GM20000 (cell line): Measurements from ENCODE around the gene CDKN2A.
"Not testable (repeated sequence)": the region's sequence is repeated elsewhere in the genome, so short reads cannot be mapped to it uniquely, and the experiment has no call there.

Source experiments
- DNase-seq: peaks from one replicate; pipeline ENCODE4 v3.0.0; 2012; ENCODE audit warnings: low spot score
- TF ChIP-seq, protein P1 (sequence below): IDR thresholded peaks from 2 replicates; pipeline ENCODE4 v1.5.1; 2012; ENCODE audit warnings: mild to moderate bottlenecking, control low read depth; ENCODE audit errors: extremely low read depth, missing control alignments

CDKN2A gene

DNA sequence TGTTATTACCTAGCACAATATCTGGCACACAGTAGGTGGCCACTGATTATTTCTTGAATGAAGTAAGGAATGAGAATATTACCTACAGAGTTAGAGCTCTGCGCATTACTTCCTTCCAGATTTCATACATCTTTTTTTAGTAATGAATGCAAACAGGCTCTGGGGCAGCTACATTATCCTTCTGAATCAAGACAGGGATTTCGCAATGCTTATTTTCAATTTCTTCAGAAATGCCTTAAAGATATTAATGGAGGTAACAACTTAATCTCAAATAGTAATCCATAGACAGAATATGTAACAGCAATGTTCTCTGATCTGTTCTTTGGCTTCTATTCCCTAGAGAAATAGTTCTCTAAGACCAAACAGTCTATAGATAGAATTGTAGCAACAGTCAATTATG lies 32.6 kb downstream of the CDKN2A start:
- TF ChIP-seq, protein P1, sequence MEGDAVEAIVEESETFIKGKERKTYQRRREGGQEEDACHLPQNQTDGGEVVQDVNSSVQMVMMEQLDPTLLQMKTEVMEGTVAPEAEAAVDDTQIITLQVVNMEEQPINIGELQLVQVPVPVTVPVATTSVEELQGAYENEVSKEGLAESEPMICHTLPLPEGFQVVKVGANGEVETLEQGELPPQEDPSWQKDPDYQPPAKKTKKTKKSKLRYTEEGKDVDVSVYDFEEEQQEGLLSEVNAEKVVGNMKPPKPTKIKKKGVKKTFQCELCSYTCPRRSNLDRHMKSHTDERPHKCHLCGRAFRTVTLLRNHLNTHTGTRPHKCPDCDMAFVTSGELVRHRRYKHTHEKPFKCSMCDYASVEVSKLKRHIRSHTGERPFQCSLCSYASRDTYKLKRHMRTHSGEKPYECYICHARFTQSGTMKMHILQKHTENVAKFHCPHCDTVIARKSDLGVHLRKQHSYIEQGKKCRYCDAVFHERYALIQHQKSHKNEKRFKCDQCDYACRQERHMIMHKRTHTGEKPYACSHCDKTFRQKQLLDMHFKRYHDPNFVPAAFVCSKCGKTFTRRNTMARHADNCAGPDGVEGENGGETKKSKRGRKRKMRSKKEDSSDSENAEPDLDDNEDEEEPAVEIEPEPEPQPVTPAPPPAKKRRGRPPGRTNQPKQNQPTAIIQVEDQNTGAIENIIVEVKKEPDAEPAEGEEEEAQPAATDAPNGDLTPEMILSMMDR: no peak
- DNase-seq: no peak

DNA sequence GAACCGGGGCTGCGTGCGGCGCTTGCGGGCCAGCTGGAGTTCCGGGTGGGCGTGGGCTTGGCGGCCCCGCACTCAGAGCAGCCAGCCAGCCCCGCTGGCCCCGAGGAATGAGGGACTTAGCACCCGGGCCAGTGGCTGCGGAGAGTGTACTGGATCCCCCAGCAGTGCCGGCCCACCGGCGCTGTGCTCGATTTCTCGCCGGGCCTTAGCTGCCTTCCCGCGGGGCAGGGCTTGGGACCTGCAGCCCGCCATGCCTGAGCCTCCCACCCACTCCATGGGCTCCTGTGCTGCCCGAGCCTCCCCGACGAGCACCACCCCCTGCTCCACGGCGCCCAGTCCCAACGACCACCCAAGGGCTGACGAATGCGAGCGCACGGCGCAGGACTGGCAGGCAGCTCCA lies 34.9 kb downstream of the CDKN2A start:
- DNase-seq: not testable (repeated sequence)

DNA sequence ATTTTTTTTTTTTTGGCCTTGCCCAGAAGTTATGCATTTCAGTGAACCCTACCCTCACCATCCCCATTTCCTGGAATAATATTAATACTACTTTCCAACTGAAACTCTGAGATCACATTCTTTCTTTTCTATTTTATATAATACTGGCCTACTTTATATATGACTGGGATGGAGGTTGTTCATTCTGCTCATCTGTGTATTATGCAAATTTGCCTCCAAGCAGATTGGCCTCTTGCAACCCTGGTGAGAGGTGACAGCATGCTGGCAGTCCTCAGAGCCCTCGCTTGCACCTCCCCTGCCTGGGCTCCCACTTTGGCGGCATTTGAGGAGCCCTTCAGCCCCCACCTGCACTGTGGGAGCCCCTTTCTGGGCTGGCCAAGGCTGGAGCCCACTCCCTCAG lies 35.4 kb downstream of the CDKN2A start:
- DNase-seq: no peak
- TF ChIP-seq, protein P1: no peak

DNA sequence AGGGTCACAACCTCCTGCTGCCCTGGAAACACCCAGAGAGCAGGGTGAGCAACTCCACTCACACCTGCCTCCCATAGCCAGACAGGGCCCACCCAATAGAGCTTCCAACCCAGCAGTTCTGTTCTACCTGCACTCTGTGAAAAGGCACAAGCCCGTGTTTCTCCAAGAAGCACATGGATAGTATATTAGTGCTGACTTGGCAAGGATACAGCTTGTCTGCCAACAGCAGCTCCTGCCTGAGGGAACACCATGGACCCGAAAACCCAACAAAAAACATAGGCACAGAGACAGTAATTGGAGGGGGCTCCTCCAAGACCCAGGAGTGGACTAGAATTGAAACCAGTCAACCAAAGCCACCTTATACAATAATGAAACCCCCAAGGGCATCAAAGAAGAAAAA lies 48.6 kb downstream of the CDKN2A start:
- DNase-seq: no peak
- TF ChIP-seq, protein P1: no peak

DNA sequence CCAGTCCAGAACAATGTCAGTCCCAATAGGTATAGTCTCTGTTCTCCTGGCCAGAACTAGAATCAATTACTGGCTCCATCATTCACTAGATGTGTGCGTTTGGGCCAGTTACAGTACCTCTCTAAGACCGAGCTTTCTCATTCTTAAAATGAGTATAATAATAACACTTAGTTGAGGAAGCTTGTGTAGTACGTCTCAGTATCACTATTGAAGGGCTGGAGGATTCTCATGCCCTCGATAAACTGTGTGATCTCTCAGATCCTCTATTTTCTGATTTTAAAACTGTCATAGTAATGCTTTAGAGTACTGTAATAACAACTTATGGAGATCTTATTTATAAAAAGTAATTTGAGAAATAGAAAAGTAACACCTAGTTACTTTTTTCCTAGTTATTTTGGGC lies 50.7 kb downstream of the CDKN2A start:
- TF ChIP-seq, protein P1: no peak
- no peak for DNase-seq

DNA sequence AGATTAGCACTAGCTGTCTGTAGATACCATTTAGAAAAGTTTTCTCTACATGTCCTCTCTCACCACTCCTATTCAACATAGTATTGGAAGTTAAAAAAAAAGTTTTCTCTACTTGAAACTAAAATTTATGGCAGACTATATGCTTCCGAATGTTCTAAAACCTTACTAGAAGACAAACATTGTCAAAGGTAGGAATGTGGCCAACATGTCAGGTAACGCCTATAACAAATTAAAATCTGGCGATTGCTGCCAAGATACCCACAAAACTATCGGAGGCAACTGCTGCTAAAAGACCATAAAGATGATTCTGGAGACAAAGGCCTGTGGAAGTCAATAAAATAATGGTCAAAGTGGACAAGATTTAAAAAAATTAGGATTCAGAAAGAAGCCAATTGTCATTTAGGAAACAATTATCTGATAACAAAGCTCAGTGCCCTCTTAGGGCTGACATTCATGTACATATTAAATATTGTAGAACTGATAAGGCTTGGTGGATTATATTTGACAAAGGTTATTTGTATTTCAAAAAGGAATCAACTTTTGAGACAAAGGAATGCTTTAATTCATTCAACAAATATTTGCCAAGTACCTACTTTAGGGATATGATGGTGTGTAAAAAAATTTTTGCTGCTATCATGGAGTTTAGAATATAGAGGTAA lies 52.7 kb downstream of the CDKN2A start:
- TF ChIP-seq, protein P1: no peak
- DNase-seq: no peak

DNA sequence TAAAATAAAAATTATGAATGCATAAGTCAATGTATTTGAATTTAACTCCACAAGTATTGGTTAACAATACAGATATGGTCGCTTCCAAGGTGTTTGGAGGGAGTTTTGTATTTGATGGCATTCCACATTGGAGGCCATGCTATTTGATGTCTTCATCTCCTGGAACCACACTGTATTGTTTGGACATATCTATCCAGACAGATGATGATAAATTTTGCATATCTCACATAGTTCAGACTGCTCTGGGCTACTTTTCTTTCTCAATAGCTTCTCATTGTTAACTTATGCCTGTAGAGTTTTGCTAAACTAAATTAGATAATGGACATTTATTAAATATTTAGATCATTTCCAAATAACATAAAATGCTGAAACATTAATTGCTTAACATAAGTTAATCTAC lies 58.0 kb downstream of the CDKN2A start:
- TF ChIP-seq, protein P1: no peak
- no peak for DNase-seq

DNA sequence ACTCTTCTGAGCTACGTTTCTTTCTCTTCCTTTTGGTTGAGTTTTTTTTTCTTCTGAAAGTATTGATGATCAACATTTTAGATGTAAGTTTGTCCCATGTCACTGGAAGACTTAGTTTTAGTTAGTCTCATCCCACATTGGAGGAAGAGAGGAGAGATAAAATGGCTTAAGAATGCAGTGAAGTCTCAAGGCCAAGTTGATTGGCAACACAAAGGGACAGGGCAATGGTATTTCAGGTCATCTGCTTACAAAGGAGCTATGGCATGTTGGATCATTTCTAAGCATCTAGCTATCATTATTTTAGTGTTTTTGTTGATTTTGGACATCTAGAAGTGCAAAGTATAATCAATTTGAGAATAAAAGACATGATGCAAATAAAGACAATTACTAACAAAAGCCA lies 58.6 kb downstream of the CDKN2A start:
- TF ChIP-seq, protein P1: no peak
- no peak for DNase-seq
